SK-N-MC (cell line): ENCODE measurements around the gene MDFIC2.

ENCODE experiments used
- EZH2 ChIP-seq: fragments of 200-600 bp; sonication (generic); IDR thresholded peaks from one replicate; pipeline ENCODE4 v1.6.1; 2017; ENCODE audit warnings: antibody characterized with exemption
- POLR2AphosphoS5 ChIP-seq: IDR thresholded peaks from 2 replicates; pipeline ENCODE4 v1.6.1; 2012; ENCODE audit warnings: mild to moderate bottlenecking, low read depth, low read length, borderline replicate concordance

- TF ChIP-seq POLR2AphosphoS5: no peak
- TF ChIP-seq EZH2: no peak
Observed at GRCh38 chr3:70186221-70186620, 126.2 kb downstream of the MDFIC2 start.
